GM12891 (cell line): Measurements from ENCODE around the gene ZNF165.
"Not testable (repeated sequence)": the region's sequence is repeated elsewhere in the genome, so short reads cannot be mapped to it uniquely, and the experiment has no call there.

Experiments
- PAX5 ChIP-seq: IDR thresholded peaks from 2 replicates; pipeline ENCODE4 v1.6.1; 2011; ENCODE audit warnings: low read length, moderate library complexity, mild to moderate bottlenecking; ENCODE audit not compliant: insufficient read depth, severe bottlenecking
- POLR2A ChIP-seq: IDR thresholded peaks from 2 replicates; pipeline ENCODE4 v1.6.1; 2011; ENCODE audit warnings: low read depth, low read length, control low read depth
- POLR2AphosphoS5 ChIP-seq: IDR thresholded peaks from 2 replicates; pipeline ENCODE4 v1.6.1; 2011; ENCODE audit warnings: low read depth, low read length, control low read depth
- POU2F2 ChIP-seq: IDR thresholded peaks from 2 replicates; pipeline ENCODE4 v1.6.1; 2011; ENCODE audit warnings: low read depth, mild to moderate bottlenecking, control low read depth, low read length, moderate library complexity

DNA sequence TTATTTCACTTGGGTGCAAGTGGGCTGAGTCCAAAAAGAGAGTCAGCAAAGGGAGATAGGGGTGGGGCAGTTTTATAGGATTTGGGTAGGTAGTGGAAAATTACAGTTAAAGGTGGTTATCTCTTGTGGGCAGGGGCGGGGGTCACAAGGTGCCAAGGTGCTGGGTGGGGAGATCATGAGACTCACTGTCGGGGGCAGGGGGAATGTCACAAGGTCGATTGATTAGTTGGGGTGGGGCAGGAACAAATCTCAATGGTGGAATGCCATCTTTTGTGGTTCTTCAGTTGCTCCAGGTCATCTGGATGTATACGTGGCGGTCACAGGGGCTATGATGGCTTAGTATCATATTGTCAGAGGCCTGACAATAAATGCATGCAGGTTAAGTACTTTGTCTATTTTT lies 41.9 kb downstream of the ZNF165 start:
- not testable (repeated sequence) for TF ChIP-seq POLR2A, POLR2AphosphoS5, PAX5, POU2F2
